Small intestine (tissue), 7 donors: Measurements from ENCODE around the gene HEBP2. TPM values are rescaled to one million over a fixed set of nuclear protein-coding genes. Genes with fewer than 3 reads are reported as not detected.

ENCODE experiments used
- DNase-seq, 2 donors: peaks; one replicate each; pipeline versions ENCODE4 v3.0.0 to v3.0.0-alpha.2; 2013
- FAIRE-seq: peaks from 2 replicates; lab custom pipeline; 2012; peaks lifted over from hg19 to GRCh38; lab: Jason Lieb, UNC
- H3K27ac ChIP-seq, 3 donors: one replicate each; pipeline ENCODE4 v1.5.1; 2013; ENCODE audit warnings: low read length in 2 of 3, mild to moderate bottlenecking in 2 of 3, control low read depth in 1 of 3, inconsistent platforms in 1 of 3, low read depth in 1 of 3, moderate library complexity in 1 of 3
- H3K27me3 ChIP-seq, 3 donors: one replicate each; pipeline ENCODE4 v1.6.1; 2013; ENCODE audit warnings: low read length in 3 of 3, inconsistent platforms in 1 of 3; ENCODE audit not compliant: control insufficient read depth in 3 of 3, insufficient read depth in 3 of 3
- H3K36me3 ChIP-seq, 3 donors: one replicate each; pipeline ENCODE4 v1.6.1; 2013; ENCODE audit warnings: low read length in 3 of 3, inconsistent platforms in 1 of 3, low read depth in 1 of 3, mild to moderate bottlenecking in 1 of 3, moderate library complexity in 1 of 3; ENCODE audit not compliant: control insufficient read depth in 3 of 3, insufficient read depth in 2 of 3
- H3K4me1 ChIP-seq, 3 donors: one replicate each; pipeline ENCODE4 v1.6.1; 2013; ENCODE audit warnings: low read length in 2 of 3, inconsistent platforms in 1 of 3, low read depth in 1 of 3, mild to moderate bottlenecking in 1 of 3, moderate library complexity in 1 of 3; ENCODE audit not compliant: control insufficient read depth in 3 of 3, insufficient read depth in 2 of 3
- H3K4me3 ChIP-seq, 3 donors: one replicate each; pipeline ENCODE4 v1.5.1; 2013; ENCODE audit warnings: low read length in 3 of 3, control low read depth in 1 of 3, inconsistent platforms in 1 of 3, low read depth in 1 of 3, mild to moderate bottlenecking in 1 of 3, moderate library complexity in 1 of 3
- H3K9me3 ChIP-seq, 2 donors: one replicate each; pipeline ENCODE4 v1.6.1; 2013; ENCODE audit warnings: low read depth in 1 of 2, low read length in 1 of 2; ENCODE audit not compliant: control insufficient read depth in 2 of 2, insufficient read depth in 1 of 2
- WGBS, 3 donors: extraction: QIAGEN DNeasy Blood & Tissue Kit; methylation state at CpG; one replicate each; pipeline ENCODE4 v1.1.7; 2013; 5-methylcytosine and 5-hydroxymethylcytosine counted together
- polyA plus RNA-seq, 4 donors: library from polyadenylated mRNA; stranded (reverse) in 3 of 4; unstranded in 1 of 4; fragments of 200-250 nt in 3 of 4; fragments of 120-200 nt in 1 of 4; gene quantifications; one replicate each; pipeline versions ENCODE4 v1.2.1 to v1.2.3, GENCODE V29; 2013
- donor health status: healthy with polysubstance abuse.
- donor health status: control.
- donor health status: control.
- donor health status: Bipolar disorder and iron deficiency.
- donor health status: healthy.

HEBP2 gene
- polyA plus RNA-seq, 4 donors, result 17.0 to 31.1 (median 24.4) TPM

GRCh38 chr6:138386897-138387296 is 17.1 kb upstream of the HEBP2 start:
- H3K27me3 ChIP-seq, result no peaks in the 10 kb centered on the region
- no peaks in the 10 kb centered on the region for H3K9me3 ChIP-seq
- H3K36me3 ChIP-seq, result peaks cover 0 to 2% (median 0%) of the 10 kb centered on the region in 3 donors
- DNase-seq, result no peak
- no peak for FAIRE-seq
- no peak overlapping the region for H3K4me3 ChIP-seq
- WGBS, 3 donors, result 95 to 98% (median 95%) methylated on average over 3 of the region's 3 CpGs
- no peaks in the 10 kb centered on the region for H3K4me1 ChIP-seq
- H3K27ac ChIP-seq, result no peak overlapping the region

- WGBS, 3 donors, result 83 to 87% (median 83%) methylated on average over 8 of the region's 8 CpGs
Observed at GRCh38 chr6:138387577-138388368, 16.2 kb upstream of the HEBP2 start.

GRCh38 chr6:138389551-138389950 is 14.5 kb upstream of the HEBP2 start:
- FAIRE-seq (no peak), DNase-seq (no peak)
- no peaks in the 10 kb centered on the region for H3K4me1 ChIP-seq
- H3K9me3 ChIP-seq, result no peaks in the 10 kb centered on the region
- no peaks in the 10 kb centered on the region for H3K27me3 ChIP-seq
- no peak overlapping the region for H3K4me3 ChIP-seq
- no peak overlapping the region for H3K27ac ChIP-seq
- peaks cover 0 to 2% (median 0%) of the 10 kb centered on the region in 3 donors for H3K36me3 ChIP-seq
- 81 to 89% (median 89%) methylated on average over 5 of the region's 5 CpGs for WGBS, 3 donors

More at GRCh38 chr6:138387577-138388368, 16.2 kb upstream of the HEBP2 start:
- no peaks in the 10 kb centered on the region for H3K9me3 ChIP-seq
- H3K4me1 ChIP-seq, result no peaks in the 10 kb centered on the region
- H3K4me3 ChIP-seq, result no peak overlapping the region
- FAIRE-seq (no peak), DNase-seq (no peak)
- H3K27me3 ChIP-seq, result no peaks in the 10 kb centered on the region
- H3K27ac ChIP-seq, result no peak overlapping the region
- H3K36me3 ChIP-seq, result peaks cover 0 to 2% (median 0%) of the 10 kb centered on the region in 3 donors

- no peaks in the 10 kb centered on the region for H3K27me3 ChIP-seq
- FAIRE-seq (no peak), DNase-seq (no peak)
- no peaks in the 10 kb centered on the region for H3K9me3 ChIP-seq
- H3K4me3 ChIP-seq, result no peak overlapping the region
- no peak overlapping the region for H3K27ac ChIP-seq
- no peaks in the 10 kb centered on the region for H3K4me1 ChIP-seq
- 76 to 84% (median 81%) methylated on average over 5 of the region's 5 CpGs for WGBS, 3 donors
- H3K36me3 ChIP-seq, result no peaks in the 10 kb centered on the region
Observed at GRCh38 chr6:138393871-138394783, 9.9 kb upstream of the HEBP2 start.

DNA sequence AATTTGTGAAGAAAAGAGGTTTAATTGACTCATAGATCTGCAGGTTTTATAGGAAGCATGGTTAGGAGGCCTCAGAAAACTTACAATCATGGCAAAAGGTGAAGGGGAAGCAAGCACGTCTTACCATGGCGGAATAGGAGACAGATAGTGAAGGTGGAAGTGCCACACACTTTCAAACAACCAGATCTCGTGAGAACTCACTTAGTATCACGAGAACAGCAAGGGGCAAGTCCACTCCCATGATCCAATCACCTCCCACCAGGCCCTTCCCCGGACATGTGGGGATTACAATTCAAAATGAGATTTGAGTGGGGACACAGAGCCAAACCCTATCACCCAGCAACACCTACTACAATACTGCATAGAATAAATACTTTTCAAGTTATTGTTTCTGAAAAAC is 7.3 kb upstream of the HEBP2 start:
- no peaks in the 10 kb centered on the region for H3K9me3 ChIP-seq
- FAIRE-seq (no peak), DNase-seq (no peak)
- H3K4me1 ChIP-seq, result no peaks in the 10 kb centered on the region
- no peak overlapping the region for H3K27ac ChIP-seq
- no peaks in the 10 kb centered on the region for H3K36me3 ChIP-seq
- H3K4me3 ChIP-seq, result no peak overlapping the region
- no peaks in the 10 kb centered on the region for H3K27me3 ChIP-seq
- WGBS, 3 donors, result 90 to 99% (median 93%) methylated on average over 5 of the region's 5 CpGs

DNA sequence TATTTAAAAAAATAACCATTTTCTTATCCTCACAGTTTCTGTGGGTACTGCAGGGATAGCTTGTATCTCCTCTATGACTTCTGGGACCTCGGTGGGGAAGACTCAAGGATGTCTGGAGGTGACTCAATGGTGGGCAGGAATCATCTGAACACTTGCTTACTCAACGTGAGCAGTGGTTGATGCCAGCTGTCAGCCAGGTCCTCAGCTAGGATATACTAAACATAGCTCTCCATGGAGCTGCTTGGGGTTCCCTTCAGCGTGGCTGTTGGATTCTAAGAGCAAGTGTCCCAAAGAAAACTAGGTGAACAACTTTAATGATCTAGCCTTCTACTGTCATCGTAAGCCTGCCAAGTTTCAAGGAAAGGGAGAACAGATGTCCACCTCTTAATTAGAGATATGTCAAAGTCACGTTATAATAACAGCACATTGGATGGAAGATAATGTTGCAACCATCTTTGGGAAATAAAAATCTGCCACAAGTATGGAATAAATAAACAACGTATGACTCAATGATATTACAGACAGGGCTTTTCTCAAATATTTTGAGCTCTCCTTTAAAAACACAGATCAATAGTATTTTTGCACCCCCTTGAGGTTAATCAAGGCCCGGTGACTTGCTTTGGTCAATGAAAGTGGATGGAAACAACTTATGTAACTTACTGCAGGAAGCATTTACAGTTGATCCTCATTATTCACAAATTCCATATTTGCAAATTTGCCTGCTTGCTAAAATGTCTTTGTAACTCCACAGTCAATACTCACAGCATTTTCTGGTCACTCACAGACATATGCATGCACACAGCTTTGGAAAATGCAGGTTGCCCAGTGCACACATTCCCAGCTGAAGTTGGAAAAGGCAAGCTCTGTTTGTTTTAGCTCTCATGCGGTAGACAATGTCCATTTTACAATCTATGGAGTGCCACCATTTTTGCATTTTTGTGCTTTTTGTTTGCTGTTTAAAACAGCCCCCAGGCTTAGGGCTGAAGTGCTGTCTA is 6.6 kb upstream of the HEBP2 start:
- no peak for FAIRE-seq

DNA sequence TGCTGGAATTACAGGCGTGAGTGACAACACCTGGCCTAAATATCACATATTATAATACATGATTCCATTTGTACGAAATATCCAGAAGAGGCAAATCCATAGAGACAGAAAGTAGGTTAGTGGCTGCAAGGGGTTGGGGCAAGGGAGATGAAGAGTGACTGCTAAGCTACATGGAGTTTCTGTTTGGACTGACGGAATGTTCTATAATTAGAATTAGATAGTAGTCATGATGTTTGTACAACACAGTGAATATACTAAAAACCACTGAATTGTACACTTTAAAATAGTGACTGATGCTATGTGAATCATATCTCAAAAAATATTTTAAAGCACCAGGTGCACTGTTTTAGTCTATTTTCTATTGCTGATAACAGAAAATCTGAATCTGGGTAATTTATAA is 3.7 kb upstream of the HEBP2 start:
- H3K9me3 ChIP-seq, result no peaks in the 10 kb centered on the region
- DNase-seq (no peak), FAIRE-seq (no peak)
- no peaks in the 10 kb centered on the region for H3K36me3 ChIP-seq
- no peak overlapping the region for H3K27ac ChIP-seq
- peaks cover 0 to 5% (median under 1%) of the 10 kb centered on the region in 3 donors for H3K4me1 ChIP-seq
- H3K27me3 ChIP-seq, result no peaks in the 10 kb centered on the region
- WGBS, 3 donors, result 88 to 90% (median 88%) methylated on average over 3 of the region's 3 CpGs
- H3K4me3 ChIP-seq, result no peak overlapping the region

More for the DNA sequence above, 6.6 kb upstream of the HEBP2 start:
- no peak for DNase-seq
- Histone ChIP-seq H3K36me3 (no peaks in the 10 kb centered on the region), H3K9me3 (no peaks in the 10 kb centered on the region), H3K4me1 (no peaks in the 10 kb centered on the region), H3K27ac (no peak overlapping the region), H3K4me3 (no peak overlapping the region), H3K27me3 (no peaks in the 10 kb centered on the region)
- 83 to 85% (median 83%) methylated on average over 8 of the region's 8 CpGs for WGBS, 3 donors
